BLaER1 treated with 17β-estradiol and CSF1 and Interleukin-3, amounts not matched to agents 10 nM and 100 nM (cell line): ENCODE data around the gene CEP131.

Source experiments
- H3K27ac ChIP-seq, 11 experiments: shearing (Covaris generic); formaldehyde crosslinking; 2 replicates each; pipeline ENCODE4 v1.8.1; 2022
- H3K27me3 ChIP-seq, 11 experiments: shearing (Covaris generic); formaldehyde crosslinking; 2 replicates each; pipeline ENCODE4 v1.8.1; 2022
- H3K36me3 ChIP-seq, 11 experiments: shearing (Covaris generic); formaldehyde crosslinking; 2 replicates each; pipeline ENCODE4 v1.8.1; 2022
- H3K4me1 ChIP-seq, 10 experiments: shearing (Covaris generic); formaldehyde crosslinking; 2 replicates each; pipeline ENCODE4 v1.8.1; 2022
- H3K4me2 ChIP-seq, 11 experiments: shearing (Covaris generic); formaldehyde crosslinking; 2 replicates each; pipeline ENCODE4 v1.8.1; 2022
- H3K4me3 ChIP-seq, 10 experiments: shearing (Covaris generic); formaldehyde crosslinking; 2 replicates each; pipeline ENCODE4 v1.8.1; 2022
- H3K9ac ChIP-seq, 11 experiments: shearing (Covaris generic); formaldehyde crosslinking; 2 replicates each; pipeline ENCODE4 v1.8.1; 2022
- H3K9me3 ChIP-seq, 11 experiments: shearing (Covaris generic); formaldehyde crosslinking; replicated peaks in 1 of 11; 2 replicates each; pipeline ENCODE4 v1.8.1; 2022
- H4K20me1 ChIP-seq, 11 experiments: shearing (Covaris generic); formaldehyde crosslinking; 2 replicates each; pipeline ENCODE4 v1.8.1; 2022
- Cebpa-rat ChIP-seq, 11 experiments: shearing (Covaris generic); IDR thresholded peaks; 2 replicates each; pipeline ENCODE4 v1.8.1; 2022

Gene CEP131

DNA sequence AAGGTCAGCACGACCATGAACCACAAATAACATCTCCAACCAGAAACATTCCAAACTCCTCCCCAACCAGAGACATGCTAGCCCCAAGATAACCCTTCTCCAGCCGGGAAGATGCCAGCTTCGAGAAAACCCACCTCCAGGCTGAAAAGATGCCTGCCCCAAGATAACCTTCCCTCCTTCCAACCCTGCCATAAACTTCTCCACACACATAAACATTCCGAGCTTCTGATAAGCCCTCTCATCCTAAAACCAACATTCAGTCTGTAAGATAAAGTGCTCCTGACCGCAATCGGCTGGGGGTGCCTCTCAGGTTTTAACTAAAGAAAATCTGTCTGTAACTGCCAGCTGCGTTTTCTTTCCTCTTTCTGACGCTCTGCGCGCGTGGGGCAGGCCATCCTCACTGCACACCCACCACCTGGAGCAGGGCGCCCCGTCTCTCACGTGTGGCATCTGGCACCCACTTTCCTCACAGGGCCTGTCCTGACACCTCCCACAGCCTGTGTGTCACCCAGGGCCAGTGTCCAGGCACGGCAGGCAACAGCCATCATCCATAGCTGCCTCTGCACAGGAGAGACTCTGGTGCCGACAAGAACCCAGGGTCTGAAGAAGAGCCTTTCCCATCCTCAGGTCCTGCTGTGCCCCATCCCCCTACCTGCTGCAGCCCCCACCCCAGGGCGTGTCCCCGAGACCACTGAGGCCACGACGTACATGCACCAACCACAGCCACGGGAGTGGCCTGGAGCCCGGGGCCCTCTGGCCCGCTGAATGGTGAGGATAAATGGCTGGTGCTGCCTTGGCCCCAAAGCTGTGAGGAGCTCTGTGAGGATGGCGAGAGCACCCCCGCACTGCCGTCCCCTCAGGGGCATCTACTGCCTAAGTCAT, 12.4 kb upstream of the CEP131 start:
- Histone ChIP-seq H3K4me2 (no peak overlapping the region), H3K9me3 (no peaks in the 10 kb centered on the region), H3K27me3 (no peaks in the 10 kb centered on the region), H3K4me3 (no peak overlapping the region), H4K20me1 (peaks cover 30 to 85% (median 61%) of the 10 kb centered on the region in 11 experiments; a peak in 18 of 22 replicates), H3K4me1 (peaks cover 19 to 27% (median 23%) of the 10 kb centered on the region in 10 experiments), H3K9ac (0 out of 22 replicates have a peak overlapping the region, but pooled peaks of 1 of the 11 experiments have one; percentile 29), H3K36me3 (peaks cover 36 to 73% (median 57%) of the 10 kb centered on the region in 11 experiments), H3K27ac (no peak overlapping the region)
- no peak for TF ChIP-seq Cebpa-rat (IDR thresholded peaks at IDR 0.05)

- no peaks in the 10 kb centered on the region for H3K27me3 ChIP-seq
- H3K36me3 ChIP-seq, result peaks cover 43 to 79% (median 64%) of the 10 kb centered on the region in 11 experiments
- TF ChIP-seq Cebpa-rat (IDR thresholded peaks at IDR 0.05), result no peak
- H3K27ac ChIP-seq, result no peak overlapping the region
- no peak overlapping the region for H3K4me3 ChIP-seq
- no peaks in the 10 kb centered on the region for H3K9me3 ChIP-seq
- peak overlapping the region in 2 of 11 experiments; percentile 19 to 29; a peak in 1 of 22 replicates for H3K9ac ChIP-seq
- H4K20me1 ChIP-seq, result peaks cover 30 to 89% (median 61%) of the 10 kb centered on the region in 11 experiments; a peak in 18 of 22 replicates
- H3K4me1 ChIP-seq, result peaks cover 14 to 29% (median 20%) of the 10 kb centered on the region in 10 experiments
- H3K4me2 ChIP-seq, result no peak overlapping the region
Observed at GRCh38 chr17:81234506-81234855, 11.7 kb upstream of the CEP131 start.

DNA sequence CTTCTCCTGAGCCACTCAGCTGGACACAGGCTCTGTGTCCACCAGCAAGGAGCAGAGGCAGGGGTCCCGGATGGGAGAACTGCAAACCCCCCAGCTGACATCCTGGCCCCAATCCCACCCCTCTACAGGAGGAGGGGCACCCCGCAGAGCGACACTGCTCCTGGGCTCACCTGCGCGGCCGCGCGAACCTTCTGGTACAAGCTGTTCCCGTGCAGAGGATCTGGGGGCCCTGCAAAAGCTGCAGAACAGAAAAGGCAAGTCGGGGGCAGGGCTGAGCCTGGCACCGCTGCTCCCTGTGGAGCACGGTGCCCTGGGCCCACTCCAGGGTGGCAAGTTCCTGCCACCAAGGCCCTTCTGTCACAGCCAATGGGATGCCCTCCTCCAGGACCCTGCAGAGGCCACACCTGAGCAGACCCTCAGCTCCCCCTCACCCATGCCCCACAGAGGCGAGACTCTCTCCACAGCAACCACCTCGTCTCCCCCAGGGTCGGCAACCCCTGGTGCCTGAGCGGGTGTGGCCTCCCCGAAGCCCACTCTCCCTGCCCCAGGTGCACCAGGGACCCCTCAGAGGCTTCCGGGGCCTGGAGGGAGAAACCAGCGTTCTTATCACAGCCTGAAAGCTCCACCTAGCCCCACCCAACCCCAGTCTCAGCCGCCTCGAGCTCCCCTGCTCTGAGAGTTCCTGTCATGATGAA, 11.2 kb upstream of the CEP131 start:
- Histone ChIP-seq H3K4me1 (peaks cover 14 to 32% (median 20%) of the 10 kb centered on the region in 10 experiments), H3K4me3 (no peak overlapping the region)
- no peak for TF ChIP-seq Cebpa-rat (IDR thresholded peaks at IDR 0.05)

GRCh38 chr17:81233316-81233715, 10.6 kb upstream of the CEP131 start:
- TF ChIP-seq Cebpa-rat (IDR thresholded peaks at IDR 0.05), result no peak
- no peak overlapping the region for H3K9ac ChIP-seq
- H3K27me3 ChIP-seq, result no peaks in the 10 kb centered on the region
- no peak overlapping the region for H3K4me2 ChIP-seq
- peaks cover 45 to 89% (median 67%) of the 10 kb centered on the region in 11 experiments for H3K36me3 ChIP-seq
- peaks cover 29 to 97% (median 61%) of the 10 kb centered on the region in 11 experiments; a peak in 18 of 22 replicates for H4K20me1 ChIP-seq
- H3K9me3 ChIP-seq, result no peaks in the 10 kb centered on the region
- no peak overlapping the region for H3K27ac ChIP-seq
- no peak overlapping the region for H3K4me3 ChIP-seq
- H3K4me1 ChIP-seq, result peaks cover 13 to 38% (median 19%) of the 10 kb centered on the region in 10 experiments

More for the DNA sequence above, 11.2 kb upstream of the CEP131 start:
- no peaks in the 10 kb centered on the region for H3K9me3 ChIP-seq
- no peaks in the 10 kb centered on the region for H3K27me3 ChIP-seq
- H3K4me2 ChIP-seq, result no peak overlapping the region
- H4K20me1 ChIP-seq, result peaks cover 30 to 92% (median 61%) of the 10 kb centered on the region in 11 experiments; a peak in 18 of 22 replicates
- H3K36me3 ChIP-seq, result peaks cover 45 to 83% (median 67%) of the 10 kb centered on the region in 11 experiments
- peak overlapping the region in 1 of 11 experiments; percentile 19; a peak in 1 of 22 replicates for H3K9ac ChIP-seq
- H3K27ac ChIP-seq, result no peak overlapping the region

DNA sequence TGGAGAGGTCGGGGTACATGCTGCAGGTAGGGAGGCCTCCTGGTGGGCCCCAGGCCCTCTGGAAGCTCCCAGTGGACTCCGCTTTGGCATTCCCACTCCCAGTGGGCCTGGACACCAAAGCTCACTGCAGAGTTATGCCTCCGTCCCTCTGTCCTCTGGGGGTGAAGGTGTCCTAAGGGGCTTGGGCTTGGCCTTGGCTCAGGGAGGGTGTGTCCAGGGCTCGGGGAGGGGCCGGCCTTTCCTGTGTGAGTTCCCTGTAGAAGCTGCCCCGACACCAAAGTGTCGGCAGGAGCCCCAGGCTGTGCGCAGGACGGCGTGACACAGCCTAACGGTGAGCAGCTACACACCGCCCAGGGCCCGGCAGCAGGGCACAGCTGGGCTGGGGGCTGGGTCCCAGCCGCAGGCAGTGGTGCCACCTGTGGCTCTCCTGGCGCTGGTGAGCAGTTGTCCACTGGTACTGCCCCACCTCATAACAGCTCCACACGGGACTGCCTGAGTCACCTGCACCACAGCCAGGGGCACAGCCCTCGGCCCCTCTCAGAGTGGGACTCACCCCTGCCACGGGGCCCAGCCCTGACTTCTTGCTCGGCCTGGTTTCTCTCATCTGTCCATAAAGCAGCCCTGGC, 10.0 kb upstream of the CEP131 start:
- Histone ChIP-seq H3K4me3 (no peak overlapping the region), H3K27me3 (no peaks in the 10 kb centered on the region), H3K4me2 (no peak overlapping the region), H3K4me1 (peaks cover 7 to 39% (median 13%) of the 10 kb centered on the region in 10 experiments), H3K9me3 (no peaks in the 10 kb centered on the region), H3K9ac (peak overlapping the region in 1 of 11 experiments; percentile 8; a peak in 1 of 22 replicates), H4K20me1 (peaks cover 24 to 93% (median 60%) of the 10 kb centered on the region in 11 experiments; a peak in 18 of 22 replicates), H3K36me3 (peaks cover 45 to 91% (median 71%) of the 10 kb centered on the region in 11 experiments), H3K27ac (no peak overlapping the region)
- TF ChIP-seq Cebpa-rat (IDR thresholded peaks at IDR 0.05), result no peak

DNA sequence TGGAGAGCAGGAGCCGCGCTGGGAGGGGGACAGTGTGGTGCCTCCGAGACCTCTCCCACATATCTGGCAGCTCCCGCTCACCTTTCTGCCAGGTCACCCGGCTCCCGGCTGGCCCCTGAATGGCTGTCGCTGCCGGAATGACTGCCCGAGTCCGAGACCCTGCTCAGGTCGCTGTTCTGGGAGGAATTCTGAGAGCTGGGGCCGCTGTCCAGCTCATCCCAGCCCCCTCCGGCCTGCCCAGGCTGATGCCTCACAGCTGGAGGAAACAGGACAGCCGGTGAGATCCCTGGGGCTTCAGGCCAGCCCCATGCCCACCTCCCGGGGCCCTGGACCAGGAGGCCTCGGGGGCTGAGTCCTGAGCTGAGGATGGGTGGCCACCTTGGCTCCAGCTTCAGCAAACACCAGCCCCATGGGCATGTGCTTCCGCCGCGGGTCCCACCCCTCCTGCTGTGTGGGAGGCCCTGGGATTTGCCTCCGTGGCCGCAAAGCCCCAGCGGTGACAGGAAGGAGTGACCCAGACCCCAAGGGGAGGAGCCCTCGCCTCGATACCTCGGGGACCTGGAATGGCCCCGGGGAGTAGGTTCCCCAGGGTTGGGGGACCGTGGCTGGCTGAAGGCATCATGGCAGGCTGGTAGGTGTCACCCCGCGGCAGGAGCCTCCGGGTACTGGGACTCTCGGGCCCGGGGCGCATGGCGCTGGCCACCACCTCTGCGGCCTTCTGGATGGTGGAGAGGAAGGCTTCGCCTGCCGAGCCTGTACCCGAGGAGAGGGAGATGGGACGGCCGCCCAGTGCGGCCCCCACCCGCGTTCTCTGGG, 9.2 kb upstream of the CEP131 start:
- Histone ChIP-seq H3K9ac (no peak overlapping the region), H4K20me1 (peaks cover 17 to 86% (median 53%) of the 10 kb centered on the region in 11 experiments; a peak in 17 of 22 replicates), H3K27me3 (no peaks in the 10 kb centered on the region), H3K4me3 (no peak overlapping the region), H3K4me2 (no peak overlapping the region), H3K4me1 (peaks cover 0 to 36% (median 6%) of the 10 kb centered on the region in 10 experiments; a peak in 16 of 20 replicates), H3K9me3 (peaks cover 0 to 4% (median 3%) of the 10 kb centered on the region in 11 experiments; a peak in 9 of 22 replicates), H3K27ac (no peak overlapping the region), H3K36me3 (peaks cover 45 to 86% (median 71%) of the 10 kb centered on the region in 11 experiments)
- TF ChIP-seq Cebpa-rat (IDR thresholded peaks at IDR 0.05), result no peak

GRCh38 chr17:81231121-81231645, 8.4 kb upstream of the CEP131 start:
- Histone ChIP-seq H3K36me3 (peaks cover 45 to 78% (median 69%) of the 10 kb centered on the region in 11 experiments), H4K20me1 (peaks cover 11 to 78% (median 45%) of the 10 kb centered on the region in 11 experiments; a peak in 16 of 22 replicates), H3K4me1 (peaks cover 0 to 28% (median 0%) of the 10 kb centered on the region in 10 experiments; a peak in 3 of 20 replicates)

More at GRCh38 chr17:81231121-81231645, 8.4 kb upstream of the CEP131 start:
- no peak for TF ChIP-seq Cebpa-rat (IDR thresholded peaks at IDR 0.05)
- Histone ChIP-seq H3K27ac (no peak overlapping the region), H3K4me2 (no peak overlapping the region), H3K9ac (no peak overlapping the region), H3K27me3 (no peaks in the 10 kb centered on the region), H3K4me3 (no peak overlapping the region), H3K9me3 (peaks cover 0 to 9% (median 7%) of the 10 kb centered on the region in 11 experiments; a peak in 10 of 22 replicates)
